Hepatocyte (in vitro differentiated cells): ENCODE results near the gene RUFY2. TPM values are rescaled to one million over a fixed set of nuclear protein-coding genes. Genes with fewer than 3 reads are reported as not detected.

Experiments used
- DNase-seq: peaks from one replicate; pipeline ENCODE4 v3.0.0-alpha.2; 2016; ENCODE audit warnings: low spot score
- H2AFZ ChIP-seq: fragments of 200-600 bp; sonication (generic); 2 replicates; pipeline ENCODE4 v1.6.0; 2016; ENCODE audit warnings: antibody characterized with exemption, mild to moderate bottlenecking
- H3K27ac ChIP-seq: fragments of 200-600 bp; sonication (generic); 2 replicates; pipeline ENCODE4 v1.5.1; 2016; ENCODE audit warnings: mild to moderate bottlenecking
- H3K27me3 ChIP-seq: fragments of 200-600 bp; sonication (generic); 2 replicates; pipeline ENCODE4 v1.6.1; 2016
- H3K36me3 ChIP-seq: fragments of 200-600 bp; sonication (generic); replicated peaks from 2 replicates; pipeline ENCODE4 v1.5.1; 2016; ENCODE audit warnings: low read depth; ENCODE audit not compliant: insufficient read depth
- H3K4me1 ChIP-seq: fragments of 200-600 bp; sonication (generic); 2 replicates; pipeline ENCODE4 v1.5.1; 2016; ENCODE audit warnings: mild to moderate bottlenecking, moderate library complexity; ENCODE audit not compliant: insufficient read depth
- H3K4me2 ChIP-seq: fragments of 200-600 bp; sonication (generic); 2 replicates; pipeline ENCODE4 v1.6.0; 2016
- H3K4me3 ChIP-seq: fragments of 200-600 bp; sonication (generic); 2 replicates; pipeline ENCODE4 v1.5.1; 2016; ENCODE audit warnings: mild to moderate bottlenecking
- H3K79me2 ChIP-seq: fragments of 200-600 bp; sonication (generic); 2 replicates; pipeline ENCODE4 v1.6.0; 2017; ENCODE audit warnings: mild to moderate bottlenecking
- H3K9me2 ChIP-seq: fragments of 200-600 bp; sonication (generic); replicated peaks from 2 replicates; pipeline ENCODE4 v1.6.0; 2017; ENCODE audit warnings: mild to moderate bottlenecking; ENCODE audit not compliant: insufficient read depth
- H3K9me3 ChIP-seq: fragments of 200-600 bp; sonication (generic); 2 replicates; pipeline ENCODE4 v1.5.1; 2016; ENCODE audit warnings: low read depth, mild to moderate bottlenecking
- H4K20me1 ChIP-seq: fragments of 200-600 bp; sonication (generic); 2 replicates; pipeline ENCODE4 v1.6.0; 2016; ENCODE audit warnings: mild to moderate bottlenecking; ENCODE audit not compliant: insufficient read depth, poor library complexity, severe bottlenecking
- CTCF ChIP-seq: fragments of 200-600 bp; sonication (generic); IDR thresholded peaks from 2 replicates; pipeline ENCODE4 v1.5.1; 2016; ENCODE audit warnings: antibody characterized with exemption, mild to moderate bottlenecking; ENCODE audit not compliant: poor library complexity
- EZH2 ChIP-seq: fragments of 200-600 bp; sonication (generic); IDR thresholded peaks from 2 replicates; pipeline ENCODE4 v1.6.1; 2016; ENCODE audit warnings: antibody characterized with exemption, mild to moderate bottlenecking, borderline replicate concordance
- EZH2phosphoT487 ChIP-seq: fragments of 200-600 bp; sonication (generic); IDR thresholded peaks from one replicate; pipeline ENCODE4 v1.6.1; 2018; ENCODE audit warnings: antibody characterized with exemption, mild to moderate bottlenecking, low read depth, moderate library complexity; ENCODE audit not compliant: unreplicated experiment, severe bottlenecking
- WGBS: methylation state at CpG from one replicate; pipeline ENCODE4 v1.1.6; 2016; ENCODE audit warnings: low lambda C conversion rate; ENCODE audit errors: missing lambda C conversion rate; 5-methylcytosine and 5-hydroxymethylcytosine counted together
- polyA plus RNA-seq: library from polyadenylated mRNA; unstranded; fragments of >200 nt; fragmentation: Nextera tagmentation; extraction: Ambion mirVana; gene quantifications from 2 replicates; pipeline ENCODE4 v1.2.1, GENCODE V29; 2016
- total RNA-seq: library from RNA; depleted of rRNA; stranded (reverse); fragments of >200 nt; gene quantifications from 2 replicates; pipeline ENCODE4 v1.2.3, GENCODE V29; 2014

The RUFY2 gene
- total and polyA plus RNA-seq, 2 experiments from 2014 or later, result 11.5 to 19.0 TPM

- peaks cover 5% of the 10 kb centered on the region for H3K36me3 ChIP-seq
- peaks cover 7% of the 10 kb centered on the region for H3K9me3 ChIP-seq
- no peaks in the 10 kb centered on the region for H3K27me3 ChIP-seq
- H3K4me2 ChIP-seq, result no peak overlapping the region
- H3K4me1 ChIP-seq, result no peaks in the 10 kb centered on the region
- no peaks in the 10 kb centered on the region for H4K20me1 ChIP-seq
- DNase-seq, result no peak
- no peaks in the 10 kb centered on the region for H3K79me2 ChIP-seq
- H3K4me3 ChIP-seq, result no peak overlapping the region
- H3K27ac ChIP-seq, result no peak overlapping the region
- no peaks in the 10 kb centered on the region for H3K9me2 ChIP-seq
- H2AFZ ChIP-seq, result no peak overlapping the region
- TF ChIP-seq EZH2phosphoT487 (no peak), CTCF (no peak), EZH2 (no peak)
- WGBS, result 98% methylated on average over 2 of the region's 2 CpGs
Measured at GRCh38 chr10:68367121-68367520, 40.0 kb downstream of the RUFY2 start.

GRCh38 chr10:68366600-68366999 lies 40.5 kb downstream of the RUFY2 start:
- Histone ChIP-seq H3K27ac (no peak overlapping the region), H2AFZ (no peak overlapping the region), H3K9me3 (peaks cover 2% of the 10 kb centered on the region), H3K9me2 (no peaks in the 10 kb centered on the region), H4K20me1 (no peaks in the 10 kb centered on the region), H3K27me3 (no peaks in the 10 kb centered on the region), H3K36me3 (peaks cover 2% of the 10 kb centered on the region), H3K79me2 (no peaks in the 10 kb centered on the region), H3K4me1 (no peaks in the 10 kb centered on the region), H3K4me2 (no peak overlapping the region), H3K4me3 (no peak overlapping the region)
- DNase-seq, result no peak
- TF ChIP-seq CTCF, result no peak
- no peak for TF ChIP-seq EZH2phosphoT487
- no peak for TF ChIP-seq EZH2
- 98% methylated on average over 5 of the region's 5 CpGs for WGBS

GRCh38 chr10:68365611-68366010 lies 41.5 kb downstream of the RUFY2 start:
- WGBS, result 96% methylated on average over 2 of the region's 2 CpGs
- Histone ChIP-seq H3K4me3 (no peak overlapping the region), H4K20me1 (no peaks in the 10 kb centered on the region), H3K36me3 (no peaks in the 10 kb centered on the region), H3K9me2 (no peaks in the 10 kb centered on the region), H3K9me3 (no peaks in the 10 kb centered on the region), H3K4me2 (no peak overlapping the region), H3K27ac (no peak overlapping the region), H3K4me1 (no peaks in the 10 kb centered on the region), H2AFZ (no peak overlapping the region), H3K79me2 (no peaks in the 10 kb centered on the region), H3K27me3 (no peaks in the 10 kb centered on the region)
- DNase-seq, result no peak
- TF ChIP-seq EZH2 (no peak), EZH2phosphoT487 (no peak), CTCF (no peak)
